GM12873 (cell line): ENCODE measurements around the gene PCSK9.

Source experiments
- TF ChIP-seq, protein P1 (sequence below): IDR thresholded peaks from 2 replicates; pipeline ENCODE4 v1.5.1; 2012; ENCODE audit warnings: low read depth, mild to moderate bottlenecking, moderate library complexity, low read length, control low read depth; ENCODE audit not compliant: insufficient read depth; ENCODE audit errors: missing control alignments

Gene PCSK9

DNA sequence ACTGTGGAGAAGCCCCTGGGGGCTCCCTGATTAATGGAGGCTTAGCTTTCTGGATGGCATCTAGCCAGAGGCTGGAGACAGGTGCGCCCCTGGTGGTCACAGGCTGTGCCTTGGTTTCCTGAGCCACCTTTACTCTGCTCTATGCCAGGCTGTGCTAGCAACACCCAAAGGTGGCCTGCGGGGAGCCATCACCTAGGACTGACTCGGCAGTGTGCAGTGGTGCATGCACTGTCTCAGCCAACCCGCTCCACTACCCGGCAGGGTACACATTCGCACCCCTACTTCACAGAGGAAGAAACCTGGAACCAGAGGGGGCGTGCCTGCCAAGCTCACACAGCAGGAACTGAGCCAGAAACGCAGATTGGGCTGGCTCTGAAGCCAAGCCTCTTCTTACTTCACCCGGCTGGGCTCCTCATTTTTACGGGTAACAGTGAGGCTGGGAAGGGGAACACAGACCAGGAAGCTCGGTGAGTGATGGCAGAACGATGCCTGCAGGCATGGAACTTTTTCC is 24.8 kb downstream of the PCSK9 start:
- TF ChIP-seq, protein P1, sequence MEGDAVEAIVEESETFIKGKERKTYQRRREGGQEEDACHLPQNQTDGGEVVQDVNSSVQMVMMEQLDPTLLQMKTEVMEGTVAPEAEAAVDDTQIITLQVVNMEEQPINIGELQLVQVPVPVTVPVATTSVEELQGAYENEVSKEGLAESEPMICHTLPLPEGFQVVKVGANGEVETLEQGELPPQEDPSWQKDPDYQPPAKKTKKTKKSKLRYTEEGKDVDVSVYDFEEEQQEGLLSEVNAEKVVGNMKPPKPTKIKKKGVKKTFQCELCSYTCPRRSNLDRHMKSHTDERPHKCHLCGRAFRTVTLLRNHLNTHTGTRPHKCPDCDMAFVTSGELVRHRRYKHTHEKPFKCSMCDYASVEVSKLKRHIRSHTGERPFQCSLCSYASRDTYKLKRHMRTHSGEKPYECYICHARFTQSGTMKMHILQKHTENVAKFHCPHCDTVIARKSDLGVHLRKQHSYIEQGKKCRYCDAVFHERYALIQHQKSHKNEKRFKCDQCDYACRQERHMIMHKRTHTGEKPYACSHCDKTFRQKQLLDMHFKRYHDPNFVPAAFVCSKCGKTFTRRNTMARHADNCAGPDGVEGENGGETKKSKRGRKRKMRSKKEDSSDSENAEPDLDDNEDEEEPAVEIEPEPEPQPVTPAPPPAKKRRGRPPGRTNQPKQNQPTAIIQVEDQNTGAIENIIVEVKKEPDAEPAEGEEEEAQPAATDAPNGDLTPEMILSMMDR: peak; percentile 19

DNA sequence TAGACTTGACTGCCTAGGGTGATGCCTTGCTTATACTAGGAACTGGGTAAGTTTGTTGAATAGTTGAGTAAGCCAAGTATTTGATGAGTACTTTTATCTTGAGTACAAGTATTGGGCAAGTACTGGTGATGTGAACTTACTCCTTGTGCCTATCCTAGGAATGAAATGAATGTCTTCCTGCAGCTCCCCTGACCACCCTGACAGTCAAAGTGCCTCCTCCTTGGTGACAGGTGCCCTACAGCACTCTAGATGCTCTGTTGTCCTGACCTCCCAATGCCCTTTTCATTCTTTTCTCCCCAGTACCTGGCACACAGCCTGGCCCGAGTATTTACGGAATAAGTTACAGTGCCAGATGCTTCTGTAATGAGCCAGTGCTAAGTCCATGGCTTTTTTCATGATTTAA is 25.5 kb downstream of the PCSK9 start:
- TF ChIP-seq, protein P1: no peak

DNA sequence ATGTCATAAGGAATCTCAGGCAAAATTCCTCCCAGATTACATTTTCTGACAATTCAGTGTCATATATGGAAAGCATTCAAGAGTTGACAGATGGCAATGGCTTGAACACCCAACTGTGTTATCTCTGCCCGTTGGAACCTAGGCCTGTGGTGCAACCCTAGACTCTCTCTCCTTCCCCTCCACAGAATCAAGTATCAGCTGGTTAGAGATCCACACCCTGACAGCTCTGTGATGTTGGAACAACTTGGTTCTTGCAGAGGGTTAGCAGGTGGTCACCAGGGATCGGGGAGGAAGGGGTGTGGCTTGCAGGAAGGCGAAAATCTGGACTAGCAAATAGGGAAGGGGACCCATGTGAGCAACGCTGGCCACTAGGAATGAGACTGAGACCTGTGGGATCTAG is 26.3 kb downstream of the PCSK9 start:
- TF ChIP-seq, protein P1: no peak

DNA sequence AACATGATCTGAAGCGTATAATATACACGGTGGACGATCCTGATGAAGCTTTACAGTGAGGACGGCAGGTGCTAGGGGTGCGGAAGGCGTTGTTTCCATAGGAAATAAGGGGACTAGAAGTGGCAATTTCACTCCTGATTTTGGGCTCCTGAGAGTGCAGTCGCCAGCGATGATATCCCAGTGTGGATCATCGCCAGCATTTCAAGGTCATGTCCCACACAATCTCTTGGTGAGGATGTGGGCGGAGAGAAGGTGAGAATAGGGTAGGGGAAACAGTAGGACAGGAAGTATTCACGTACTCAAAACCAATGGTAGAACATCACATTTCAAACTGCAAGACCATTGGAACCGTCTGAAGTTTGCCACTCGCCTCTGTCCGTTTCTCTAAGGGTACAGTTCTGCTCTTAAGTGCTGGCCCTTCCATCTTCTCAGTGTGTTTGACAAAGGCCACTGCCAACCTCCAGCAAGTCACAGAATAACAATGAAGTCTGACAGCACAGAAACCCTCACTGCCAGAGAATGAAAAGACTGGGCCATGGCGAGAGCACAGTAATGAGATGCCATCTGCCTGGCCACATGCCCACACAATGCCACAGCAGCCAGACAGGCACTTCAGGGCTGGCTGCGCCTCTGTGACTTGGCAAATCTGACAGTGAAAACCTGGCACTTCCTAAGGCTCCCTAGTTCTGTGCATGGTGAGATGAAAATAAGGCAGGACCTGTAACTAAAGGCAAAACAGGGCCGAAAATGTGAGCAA is 27.9 kb downstream of the PCSK9 start:
- TF ChIP-seq, protein P1: no peak

DNA sequence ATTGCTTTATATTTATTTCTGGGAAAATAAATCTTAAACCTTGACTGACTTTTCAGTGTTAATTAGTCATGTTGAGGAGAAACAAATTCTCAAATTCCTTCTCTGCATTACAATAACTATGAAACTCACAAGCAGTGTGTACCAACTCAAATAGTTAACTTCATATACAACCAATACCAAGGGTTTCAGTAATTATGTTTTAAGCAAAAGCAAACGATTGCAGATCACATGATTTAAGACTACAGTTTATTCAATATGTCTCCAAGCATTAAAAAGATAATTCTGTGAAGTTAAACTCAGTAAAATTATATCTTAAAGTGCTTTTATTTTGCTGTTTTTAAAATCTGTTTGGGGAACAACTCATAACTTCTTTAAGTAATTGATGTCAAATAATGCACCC is 28.6 kb downstream of the PCSK9 start:
- TF ChIP-seq, protein P1: no peak

DNA sequence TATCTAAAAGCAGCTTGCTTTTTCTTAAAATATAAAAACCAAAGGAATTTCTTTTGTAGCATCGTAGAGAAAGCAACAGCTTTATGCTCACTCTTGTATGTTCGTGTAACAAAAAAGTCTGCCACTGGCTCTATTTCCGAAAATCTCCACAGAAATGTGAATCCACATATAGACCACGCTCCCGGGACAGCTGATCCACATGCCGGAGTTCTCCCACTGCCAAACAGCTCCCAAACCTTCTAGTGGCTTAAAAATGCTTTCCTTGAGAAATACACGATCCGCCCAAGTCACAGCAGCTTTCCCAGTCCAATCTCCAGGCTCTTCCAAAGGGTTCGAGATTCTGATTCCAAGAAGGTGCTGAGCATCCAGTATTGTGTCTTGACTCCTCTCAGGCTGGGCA is 29.3 kb downstream of the PCSK9 start:
- TF ChIP-seq, protein P1: no peak

DNA sequence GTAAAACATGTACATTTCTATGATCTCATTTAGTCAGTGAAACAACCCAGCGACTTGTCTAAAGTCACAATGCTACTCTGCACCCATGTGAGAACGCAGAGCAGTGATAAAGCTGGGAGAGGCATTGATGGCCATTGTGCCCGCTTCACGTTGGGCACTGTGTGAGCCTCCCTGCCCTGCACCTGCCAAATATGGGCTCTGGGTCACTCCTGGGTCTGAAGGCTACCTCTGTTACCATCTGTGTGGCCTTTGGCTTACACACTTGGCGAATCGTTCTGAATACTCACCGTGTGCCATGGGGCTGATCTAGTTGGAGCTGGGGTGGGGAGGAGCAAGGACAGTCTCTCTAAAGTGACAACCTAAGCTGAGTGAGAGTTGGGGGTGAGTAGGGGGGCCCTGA is 29.9 kb downstream of the PCSK9 start:
- TF ChIP-seq, protein P1: no peak
